H1 (cell line): ENCODE results near the gene PIM1. TPM values are rescaled to one million over a fixed set of nuclear protein-coding genes. Genes with fewer than 3 reads are reported as not detected.

Source experiments
- CTCF ChIA-PET: fragments of 300-600 bp; sonication (Branson Sonifier 250); formaldehyde crosslinking; loops from one replicate; lab custom pipeline; 2021; ENCODE audit not compliant: partially characterized antibody; lab: Charles Lee
- POLR2A ChIA-PET: fragments of 300-600 bp; sonication (Branson Sonifier 250); formaldehyde crosslinking; loops from one replicate; lab custom pipeline; 2021; ENCODE audit warnings: inconsistent platforms; ENCODE audit not compliant: partially characterized antibody; lab: Charles Lee
- DNase-seq, 2 experiments: peaks; one replicate each; pipeline versions ENCODE4 v3.0.0 to v3.0.0-alpha.2; 2010 to 2022; ENCODE audit warnings: low spot score in 2 of 2, low read depth in 1 of 2, mixed read lengths in 1 of 2
- FAIRE-seq: peaks from 2 replicates; lab custom pipeline; 2011; peaks lifted over from hg19 to GRCh38; lab: Jason Lieb, UNC
- H2AFZ ChIP-seq: 2 replicates; pipeline ENCODE4 v1.8.1; 2012; ENCODE audit warnings: low read length, inconsistent platforms
- H2AK5ac ChIP-seq: 2 replicates; pipeline ENCODE4 v1.6.1; 2013; ENCODE audit warnings: low read depth, low read length
- H2BK120ac ChIP-seq: replicated peaks from 2 replicates; pipeline ENCODE3; 2013; ENCODE audit warnings: low read depth, low read length, inconsistent platforms
- H2BK12ac ChIP-seq: 2 replicates; pipeline ENCODE4 v1.6.1; 2013; ENCODE audit warnings: low read depth, low read length
- H2BK15ac ChIP-seq: 2 replicates; pipeline ENCODE4 v1.6.1; 2013; ENCODE audit warnings: low read length
- H2BK20ac ChIP-seq: 2 replicates; pipeline ENCODE4 v1.6.1; 2013; ENCODE audit warnings: low read length
- H2BK5ac ChIP-seq: 2 replicates; pipeline ENCODE4 v1.6.1; 2013; ENCODE audit warnings: low read depth, low read length
- H3K14ac ChIP-seq: 2 replicates; pipeline ENCODE4 v1.6.1; 2013; ENCODE audit warnings: inconsistent platforms; ENCODE audit not compliant: insufficient read length
- H3K18ac ChIP-seq: 2 replicates; pipeline ENCODE4 v1.6.1; 2013; ENCODE audit warnings: low read length; ENCODE audit errors: extremely low read depth
- H3K23ac ChIP-seq: 2 replicates; pipeline ENCODE4 v1.6.1; 2013; ENCODE audit warnings: inconsistent platforms; ENCODE audit not compliant: insufficient read length
- H3K23me2 ChIP-seq: 2 replicates; pipeline ENCODE4 v1.6.1; 2013; ENCODE audit warnings: low read depth, low read length
- H3K27ac ChIP-seq: 2 replicates; pipeline ENCODE4 v1.6.1; 2011; ENCODE audit warnings: low read depth, low read length, inconsistent platforms
- H3K27me3 ChIP-seq, 4 experiments: replicated peaks in 1 of 4; 1 replicate in 1 of 4; 2 replicates in 3 of 4; pipeline versions ENCODE4 v1.6.1 to v1.8.1; 2011 to 2013; ENCODE audit warnings: low read length in 3 of 4, mild to moderate bottlenecking in 3 of 4, inconsistent platforms in 2 of 4, mixed read lengths in 2 of 4, moderate library complexity in 1 of 4; ENCODE audit not compliant: control insufficient read depth in 3 of 4, insufficient read depth in 3 of 4; ENCODE audit errors: extremely low read depth in 1 of 4
- H3K36me3 ChIP-seq, 4 experiments: 2 replicates each; pipeline versions ENCODE4 v1.6.1 to v1.8.1; 2011 to 2013; ENCODE audit warnings: mild to moderate bottlenecking in 4 of 4, low read length in 3 of 4, moderate library complexity in 2 of 4, control low read depth in 1 of 4, inconsistent platforms in 1 of 4; ENCODE audit not compliant: insufficient read depth in 4 of 4, control insufficient read depth in 2 of 4
- H3K4ac ChIP-seq: replicated peaks from 2 replicates; pipeline ENCODE3; 2013; ENCODE audit warnings: low read length, low read depth, mixed read lengths, inconsistent platforms; ENCODE audit not compliant: insufficient read length
- H3K4me1 ChIP-seq, 4 experiments: replicated peaks in 1 of 4; 1 replicate in 1 of 4; 2 replicates in 3 of 4; pipeline versions ENCODE4 v1.6.1 to v1.8.1; 2011 to 2013; ENCODE audit warnings: low read length in 3 of 4, inconsistent platforms in 2 of 4, mixed read lengths in 1 of 4; ENCODE audit not compliant: insufficient read depth in 4 of 4, control insufficient read depth in 3 of 4
- H3K4me2 ChIP-seq, 2 experiments: 2 replicates each; pipeline versions ENCODE4 v1.6.1 to v1.8.1; 2011 to 2013; ENCODE audit warnings: low read depth in 2 of 2, low read length in 2 of 2, control low read depth in 1 of 2, inconsistent platforms in 1 of 2, mild to moderate bottlenecking in 1 of 2; ENCODE audit not compliant: insufficient read depth in 1 of 2
- H3K4me3 ChIP-seq, 4 experiments: fragments of 200-600, 300-600 bp in 1 of 4; sonication (generic), shearing (Covaris generic), sonication (Bioruptor Twin) in 1 of 4; 2 replicates each; pipeline versions ENCODE4 v1.5.1 to v1.8.1; 2011 to 2016; ENCODE audit warnings: low read length in 4 of 4, low read depth in 3 of 4, control low read depth in 2 of 4, inconsistent platforms in 2 of 4, mild to moderate bottlenecking in 2 of 4, mixed read lengths in 1 of 4, moderate library complexity in 1 of 4; ENCODE audit not compliant: insufficient read depth in 2 of 4; ENCODE audit errors: extremely low read depth in 1 of 4
- H3K56ac ChIP-seq: replicated peaks from 2 replicates; pipeline ENCODE3; 2013; ENCODE audit warnings: low read depth, mild to moderate bottlenecking, mixed read lengths, low read length, inconsistent platforms; ENCODE audit not compliant: insufficient read length
- H3K79me1 ChIP-seq: 2 replicates; pipeline ENCODE4 v1.6.1; 2013; ENCODE audit warnings: low read depth, low read length, control low read depth
- H3K79me2 ChIP-seq, 2 experiments: 2 replicates each; pipeline versions ENCODE4 v1.6.1 to v1.8.1; 2012 to 2013; ENCODE audit warnings: low read length in 2 of 2, mild to moderate bottlenecking in 2 of 2, inconsistent platforms in 1 of 2; ENCODE audit not compliant: insufficient read depth in 2 of 2, control insufficient read depth in 1 of 2
- H3K9ac ChIP-seq, 4 experiments: replicated peaks in 1 of 4; 1 replicate in 1 of 4; 2 replicates in 3 of 4; pipeline versions ENCODE4 v1.6.1 to v1.8.1; 2011 to 2013; ENCODE audit warnings: low read depth in 3 of 4, low read length in 3 of 4, control low read depth in 2 of 4, mild to moderate bottlenecking in 2 of 4, moderate library complexity in 2 of 4, inconsistent platforms in 1 of 4; ENCODE audit errors: extremely low read depth in 1 of 4
- H3K9me3 ChIP-seq, 2 experiments: 2 replicates each; pipeline versions ENCODE4 v1.6.1 to v1.8.1; 2012 to 2013; ENCODE audit warnings: mild to moderate bottlenecking in 2 of 2, moderate library complexity in 2 of 2, control low read depth in 1 of 2, inconsistent platforms in 1 of 2, low read depth in 1 of 2, low read length in 1 of 2, mixed read lengths in 1 of 2; ENCODE audit not compliant: insufficient read depth in 2 of 2
- H4K20me1 ChIP-seq, 2 experiments: replicated peaks in 1 of 2; 2 replicates each; pipeline versions ENCODE3 to v1.8.1; 2011 to 2013; ENCODE audit warnings: inconsistent platforms in 2 of 2, low read length in 2 of 2, mild to moderate bottlenecking in 1 of 2; ENCODE audit not compliant: insufficient read depth in 2 of 2, control insufficient read depth in 1 of 2
- H4K5ac ChIP-seq: 2 replicates; pipeline ENCODE4 v1.6.1; 2013; ENCODE audit warnings: low read length, low read depth, mixed read lengths, inconsistent platforms; ENCODE audit not compliant: insufficient read length
- H4K8ac ChIP-seq: 2 replicates; pipeline ENCODE4 v1.8.0; 2013; ENCODE audit warnings: mild to moderate bottlenecking, moderate library complexity, low read length, inconsistent platforms; ENCODE audit not compliant: insufficient read depth; ENCODE audit errors: extremely low read depth
- H4K91ac ChIP-seq: replicated peaks from 2 replicates; pipeline ENCODE3; 2013; ENCODE audit warnings: low read length, mixed read lengths, inconsistent platforms; ENCODE audit not compliant: insufficient read length
- ATF2 ChIP-seq: IDR thresholded peaks from 2 replicates; pipeline ENCODE4 v1.6.1; 2012; ENCODE audit warnings: low read length, inconsistent platforms
- MAFK ChIP-seq: IDR thresholded peaks from 2 replicates; pipeline ENCODE4 v1.6.1; 2012; ENCODE audit warnings: low read depth, mild to moderate bottlenecking, improper control_type of control experiment, low read length
- SUZ12 ChIP-seq: fragments of 200-600 bp; sonication (generic); IDR thresholded peaks from 2 replicates; pipeline ENCODE4 v1.6.1; 2012; ENCODE audit warnings: mild to moderate bottlenecking, inconsistent platforms, low read length, moderate library complexity, mixed read lengths
- TEAD4 ChIP-seq: IDR thresholded peaks from 2 replicates; pipeline ENCODE4 v1.6.1; 2012; ENCODE audit warnings: low read depth, low read length, inconsistent platforms, mixed read lengths
- USF2 ChIP-seq: IDR thresholded peaks from 2 replicates; pipeline ENCODE4 v1.6.1; 2011; ENCODE audit warnings: low read length, improper control_type of control experiment
- WGBS, 2 experiments: shearing (Covaris generic) in 1 of 2; methylation state at CpG; one replicate each; pipeline versions ENCODE4 v1.1.6 to v1.1.7; 2013 to 2015; ENCODE audit warnings: low lambda C conversion rate in 2 of 2, mixed read lengths in 2 of 2, inconsistent platforms in 1 of 2, low coverage in 1 of 2, missing lambda C conversion rate in 1 of 2; ENCODE audit not compliant: insufficient replicate concordance in 2 of 2, insufficient coverage in 1 of 2, insufficient read length in 1 of 2; ENCODE audit errors: extremely low coverage in 1 of 2, missing lambda C conversion rate in 1 of 2; 5-methylcytosine and 5-hydroxymethylcytosine counted together
- polyA plus RNA-seq, 7 experiments: library from polyadenylated mRNA; depleted of rRNA in 3 of 7; stranded (reverse) in 5 of 7; unstranded in 2 of 7; fragments of >200 nt in 5 of 7; fragments of 200-250 nt in 2 of 7; gene quantifications; 1 replicate in 5 of 7; 2 replicates in 1 of 7; 4 replicates in 1 of 7; pipeline versions ENCODE4 v1.2.1 to v1.2.3, GENCODE V29; 2011 to 2013; ENCODE audit warnings: missing spikeins in 2 of 7, mixed read lengths in 2 of 7
- total RNA-seq: library from RNA; stranded (reverse); fragmentation: NEBNext Ultra II Directional; extraction: Animal tissue kit (Norgen Biotek cat#: 25700); gene quantifications from 2 replicates; pipeline ENCODE4 v1.2.1, GENCODE V29; 2021
- TF ChIP-seq, protein P1 (sequence below): IDR thresholded peaks from 2 replicates; pipeline ENCODE4 v1.6.1; 2011; ENCODE audit warnings: low read depth, mild to moderate bottlenecking, low read length; ENCODE audit not compliant: insufficient read depth

PIM1 gene
- total and polyA plus RNA-seq, 2 of the 8 experiments (the other 6 are each of a cell fraction or from before 2014, with no cell fraction given) = 25.5 to 94.9 TPM

GRCh38 chr6:37158508-37158907 is 11.4 kb upstream of the PIM1 start:
- no peak for TF ChIP-seq ATF2
- TF ChIP-seq MAFK = no peak
- TF ChIP-seq SUZ12 = no peak
- TF ChIP-seq TEAD4 = no peak
- no peak for TF ChIP-seq USF2
- TF ChIP-seq, protein P1, sequence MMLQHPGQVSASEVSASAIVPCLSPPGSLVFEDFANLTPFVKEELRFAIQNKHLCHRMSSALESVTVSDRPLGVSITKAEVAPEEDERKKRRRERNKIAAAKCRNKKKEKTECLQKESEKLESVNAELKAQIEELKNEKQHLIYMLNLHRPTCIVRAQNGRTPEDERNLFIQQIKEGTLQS = no peak
- no peak overlapping the region for H4K5ac ChIP-seq
- no peak overlapping the region for H3K4ac ChIP-seq
- H3K23me2 ChIP-seq = no peaks in the 10 kb centered on the region
- no peaks in the 10 kb centered on the region for H3K9me3 ChIP-seq
- no peak overlapping the region for H3K56ac ChIP-seq
- no peaks in the 10 kb centered on the region for H3K27me3 ChIP-seq
- DNase-seq (no peak), FAIRE-seq (no peak)
- no peaks in the 10 kb centered on the region for H3K79me2 ChIP-seq
- no peak overlapping the region for H4K91ac ChIP-seq
- CTCF ChIA-PET = interaction anchor here (0.9 to 2.1 kb wide), 3 partner anchors 13 to 129 kb away, joined by 3 to 4 read pairs (median 4); no protein-coding TSS in a partner anchor
- no peak overlapping the region for H3K4me2 ChIP-seq
- H3K4me1 ChIP-seq = peaks cover 0 to 5% (median under 1%) of the 10 kb centered on the region in 4 experiments; a peak in 2 of 7 replicates
- H2BK120ac ChIP-seq = no peak overlapping the region
- no peak overlapping the region for H3K14ac ChIP-seq
- no peak overlapping the region for H2BK15ac ChIP-seq
- no peak overlapping the region for H2BK20ac ChIP-seq
- POLR2A ChIA-PET = interaction anchor here (1.1 to 27.8 kb wide), 4 partner anchors 11 to 87 kb away, joined by 3 to 1024 read pairs (median 4); no protein-coding TSS in a partner anchor
- no peak overlapping the region for H2BK5ac ChIP-seq
- H4K20me1 ChIP-seq = no peaks in the 10 kb centered on the region
- no peaks in the 10 kb centered on the region for H3K79me1 ChIP-seq
- no peak overlapping the region for H4K8ac ChIP-seq
- H3K27ac ChIP-seq = no peak overlapping the region
- H2AK5ac ChIP-seq = no peak overlapping the region
- H3K4me3 ChIP-seq = no peak overlapping the region
- no peaks in the 10 kb centered on the region for H3K36me3 ChIP-seq
- H3K18ac ChIP-seq = no peak overlapping the region
- no peak overlapping the region for H2BK12ac ChIP-seq
- WGBS, 2 experiments = 93% methylated on average over 6 of the region's 6 CpGs; no CpG with 5 or more reads in 1 of the 2 experiments
- H3K23ac ChIP-seq = no peak overlapping the region
- no peak overlapping the region for H2AFZ ChIP-seq
- no peak overlapping the region for H3K9ac ChIP-seq
